ENCODE results near the gene LRCH3. TPM values are rescaled to one million over a fixed set of nuclear protein-coding genes. Genes with fewer than 3 reads are reported as not detected.

The LRCH3 gene
- total and polyA plus RNA-seq, 2 of the 13 experiments (the other 11 are each of a cell fraction or from before 2014, with no cell fraction given) = 25.5 to 103 TPM

DNA sequence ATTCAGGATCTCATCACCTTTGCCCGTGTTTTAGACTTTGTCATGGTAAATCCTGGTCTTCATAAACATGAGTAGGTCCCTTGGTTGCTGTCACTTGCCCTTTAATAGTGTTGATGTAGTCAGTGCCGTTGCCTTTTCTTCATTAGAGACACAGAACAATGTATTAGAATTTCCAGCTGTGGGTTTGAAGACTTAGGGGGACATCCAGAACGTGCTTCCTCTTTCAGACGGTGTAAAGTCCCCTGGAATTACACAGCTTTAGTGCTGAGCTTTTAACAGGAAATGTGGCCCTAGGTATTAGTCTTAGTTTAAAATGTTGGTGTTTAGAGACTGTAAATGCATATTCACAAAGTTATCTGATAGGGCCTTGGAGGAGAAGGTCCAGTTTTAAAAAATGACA lies 8.8 kb upstream of the LRCH3 start:
- H2AFZ ChIP-seq (ENCODE audit: low read length) = no peak overlapping the region
- no TSS peak for BruUV-seq (replicated peaks)
- no peak for ATAC-seq
- H3K79me2 ChIP-seq (ENCODE audit: insufficient read depth, low read length) = no peaks in the 10 kb centered on the region
- peaks cover 4% of the 10 kb centered on the region; the same call in 1 of the 2 replicates for H3K9me3 ChIP-seq (ENCODE audit: low read length)
- in situ Hi-C loops (cut with HindIII; ENCODE audit: extremely low pct_ligation_motif_present, low pct_unique_long_range_greater_than_20kb) (no loop called here), intact Hi-C loops (cut with micrococcal nuclease; ENCODE audit: unreplicated experiment) (no loop called here)
- peaks cover 3% of the 10 kb centered on the region for H3K4me1 ChIP-seq (ENCODE audit: insufficient read depth, low read length)
- H3K4me2 ChIP-seq (ENCODE audit: low read depth, low read length) = no peak overlapping the region
- no peaks in the 10 kb centered on the region for H4K20me1 ChIP-seq (ENCODE audit: insufficient read depth, low read length)
- H3K9ac ChIP-seq (ENCODE audit: insufficient read depth, low read depth, low read length) = no peak overlapping the region
- H3K27ac ChIP-seq (ENCODE audit: extremely low read length, insufficient read depth, low read length) = no peak overlapping the region
- ChIA-PET POLR2A (no interaction called here), CTCF (ENCODE audit: low intra/inter-chr PET ratio, low total read pairs) (no interaction called here)
- WGBS (ENCODE audit: low lambda C conversion rate) = 96% methylated on average over 4 of the region's 4 CpGs
- no peaks in the 10 kb centered on the region for H3K27me3 ChIP-seq (ENCODE audit: control insufficient read depth in 1 of 2, insufficient read depth in 2 of 2, low read length in 2 of 2)
- DNase-seq (ENCODE audit: low spot score) = no peak
- H3K36me3 ChIP-seq (replicated peaks in 1 of 2; ENCODE audit: control insufficient read depth in 1 of 2, insufficient read depth in 2 of 2, low read length in 2 of 2) = peaks cover 16 to 39% of the 10 kb centered on the region in 2 experiments
- no peak for FAIRE-seq
- no peak overlapping the region for H3K4me3 ChIP-seq (replicated peaks in 1 of 3; ENCODE audit: insufficient read depth in 1 of 3, low read depth in 2 of 3, low read length in 3 of 3)
- TF ChIP-seq ZKSCAN8 (CRISPR knock-in tag; IDR thresholded peaks at IDR 0.05; ENCODE audit: borderline replicate concordance) (no peak), ZNF614 (CRISPR knock-in tag; IDR thresholded peaks at IDR 0.05; ENCODE audit: borderline replicate concordance) (no peak), SIN3A (IDR thresholded peaks at IDR 0.05; ENCODE audit: borderline replicate concordance, low read depth, low read length) (no peak), FOXK1 (CRISPR knock-in tag; IDR thresholded peaks at IDR 0.05; ENCODE audit: borderline replicate concordance, low read depth) (no peak), MIER3 (CRISPR knock-in tag; IDR thresholded peaks at IDR 0.05; ENCODE audit: borderline replicate concordance) (no peak), ZNF354B (CRISPR knock-in tag; IDR thresholded peaks at IDR 0.05) (no peak), TEAD3 (CRISPR knock-in tag; optimal IDR thresholded peaks at IDR 0.05; ENCODE audit: borderline replicate concordance) (no peak), KLF6 (CRISPR knock-in tag; IDR thresholded peaks at IDR 0.05) (no peak), ZNF546 (CRISPR knock-in tag; conservative IDR thresholded peaks at IDR 0.05) (no peak), KDM4B (CRISPR knock-in tag; IDR thresholded peaks at IDR 0.05) (no peak), RBAK (CRISPR knock-in tag; IDR thresholded peaks at IDR 0.05) (no peak)
- TF ChIP-seq, protein P1, sequence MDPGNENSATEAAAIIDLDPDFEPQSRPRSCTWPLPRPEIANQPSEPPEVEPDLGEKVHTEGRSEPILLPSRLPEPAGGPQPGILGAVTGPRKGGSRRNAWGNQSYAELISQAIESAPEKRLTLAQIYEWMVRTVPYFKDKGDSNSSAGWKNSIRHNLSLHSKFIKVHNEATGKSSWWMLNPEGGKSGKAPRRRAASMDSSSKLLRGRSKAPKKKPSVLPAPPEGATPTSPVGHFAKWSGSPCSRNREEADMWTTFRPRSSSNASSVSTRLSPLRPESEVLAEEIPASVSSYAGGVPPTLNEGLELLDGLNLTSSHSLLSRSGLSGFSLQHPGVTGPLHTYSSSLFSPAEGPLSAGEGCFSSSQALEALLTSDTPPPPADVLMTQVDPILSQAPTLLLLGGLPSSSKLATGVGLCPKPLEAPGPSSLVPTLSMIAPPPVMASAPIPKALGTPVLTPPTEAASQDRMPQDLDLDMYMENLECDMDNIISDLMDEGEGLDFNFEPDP (CRISPR knock-in tag; conservative IDR thresholded peaks at IDR 0.05) = no peak
- TF ChIP-seq, protein P2, sequence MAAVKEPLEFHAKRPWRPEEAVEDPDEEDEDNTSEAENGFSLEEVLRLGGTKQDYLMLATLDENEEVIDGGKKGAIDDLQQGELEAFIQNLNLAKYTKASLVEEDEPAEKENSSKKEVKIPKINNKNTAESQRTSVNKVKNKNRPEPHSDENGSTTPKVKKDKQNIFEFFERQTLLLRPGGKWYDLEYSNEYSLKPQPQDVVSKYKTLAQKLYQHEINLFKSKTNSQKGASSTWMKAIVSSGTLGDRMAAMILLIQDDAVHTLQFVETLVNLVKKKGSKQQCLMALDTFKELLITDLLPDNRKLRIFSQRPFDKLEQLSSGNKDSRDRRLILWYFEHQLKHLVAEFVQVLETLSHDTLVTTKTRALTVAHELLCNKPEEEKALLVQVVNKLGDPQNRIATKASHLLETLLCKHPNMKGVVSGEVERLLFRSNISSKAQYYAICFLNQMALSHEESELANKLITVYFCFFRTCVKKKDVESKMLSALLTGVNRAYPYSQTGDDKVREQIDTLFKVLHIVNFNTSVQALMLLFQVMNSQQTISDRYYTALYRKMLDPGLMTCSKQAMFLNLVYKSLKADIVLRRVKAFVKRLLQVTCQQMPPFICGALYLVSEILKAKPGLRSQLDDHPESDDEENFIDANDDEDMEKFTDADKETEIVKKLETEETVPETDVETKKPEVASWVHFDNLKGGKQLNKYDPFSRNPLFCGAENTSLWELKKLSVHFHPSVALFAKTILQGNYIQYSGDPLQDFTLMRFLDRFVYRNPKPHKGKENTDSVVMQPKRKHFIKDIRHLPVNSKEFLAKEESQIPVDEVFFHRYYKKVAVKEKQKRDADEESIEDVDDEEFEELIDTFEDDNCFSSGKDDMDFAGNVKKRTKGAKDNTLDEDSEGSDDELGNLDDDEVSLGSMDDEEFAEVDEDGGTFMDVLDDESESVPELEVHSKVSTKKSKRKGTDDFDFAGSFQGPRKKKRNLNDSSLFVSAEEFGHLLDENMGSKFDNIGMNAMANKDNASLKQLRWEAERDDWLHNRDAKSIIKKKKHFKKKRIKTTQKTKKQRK (IDR thresholded peaks at IDR 0.05; ENCODE audit: low read length) = no peak
- TF ChIP-seq, protein P3, sequence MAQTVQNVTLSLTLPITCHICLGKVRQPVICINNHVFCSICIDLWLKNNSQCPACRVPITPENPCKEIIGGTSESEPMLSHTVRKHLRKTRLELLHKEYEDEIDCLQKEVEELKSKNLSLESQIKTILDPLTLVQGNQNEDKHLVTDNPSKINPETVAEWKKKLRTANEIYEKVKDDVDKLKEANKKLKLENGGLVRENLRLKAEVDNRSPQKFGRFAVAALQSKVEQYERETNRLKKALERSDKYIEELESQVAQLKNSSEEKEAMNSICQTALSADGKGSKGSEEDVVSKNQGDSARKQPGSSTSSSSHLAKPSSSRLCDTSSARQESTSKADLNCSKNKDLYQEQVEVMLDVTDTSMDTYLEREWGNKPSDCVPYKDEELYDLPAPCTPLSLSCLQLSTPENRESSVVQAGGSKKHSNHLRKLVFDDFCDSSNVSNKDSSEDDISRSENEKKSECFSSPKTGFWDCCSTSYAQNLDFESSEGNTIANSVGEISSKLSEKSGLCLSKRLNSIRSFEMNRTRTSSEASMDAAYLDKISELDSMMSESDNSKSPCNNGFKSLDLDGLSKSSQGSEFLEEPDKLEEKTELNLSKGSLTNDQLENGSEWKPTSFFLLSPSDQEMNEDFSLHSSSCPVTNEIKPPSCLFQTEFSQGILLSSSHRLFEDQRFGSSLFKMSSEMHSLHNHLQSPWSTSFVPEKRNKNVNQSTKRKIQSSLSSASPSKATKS (CRISPR knock-in tag; IDR thresholded peaks at IDR 0.05) = no peak
